Measurements from ENCODE around the gene ARFRP1.

Gene ARFRP1

DNA sequence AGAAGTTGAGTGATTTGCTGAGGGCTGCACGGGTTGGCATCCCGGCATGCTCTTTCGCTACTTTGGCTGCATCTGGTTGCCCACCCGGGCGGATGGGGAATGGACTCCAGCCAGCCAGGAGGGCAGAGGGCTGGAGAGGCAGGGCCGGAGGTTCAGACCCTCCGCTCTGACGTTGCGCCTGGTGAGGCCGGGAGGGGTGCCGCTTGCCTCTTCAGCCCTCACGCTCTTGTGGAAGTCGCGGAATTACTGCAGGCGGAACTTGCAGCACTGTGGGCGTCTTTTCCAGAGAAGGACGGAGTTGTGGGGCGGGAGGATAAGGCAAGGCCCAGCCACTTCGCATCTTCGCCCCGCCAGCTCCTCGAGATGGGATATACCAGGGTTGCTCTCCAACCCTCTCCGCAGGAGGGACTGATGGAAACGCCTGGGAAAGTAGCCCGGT lies 49.0 kb downstream of the ARFRP1 start:
- DNase-seq (ENCODE audit: low read depth), result no peak
- TF ChIP-seq, protein P1, sequence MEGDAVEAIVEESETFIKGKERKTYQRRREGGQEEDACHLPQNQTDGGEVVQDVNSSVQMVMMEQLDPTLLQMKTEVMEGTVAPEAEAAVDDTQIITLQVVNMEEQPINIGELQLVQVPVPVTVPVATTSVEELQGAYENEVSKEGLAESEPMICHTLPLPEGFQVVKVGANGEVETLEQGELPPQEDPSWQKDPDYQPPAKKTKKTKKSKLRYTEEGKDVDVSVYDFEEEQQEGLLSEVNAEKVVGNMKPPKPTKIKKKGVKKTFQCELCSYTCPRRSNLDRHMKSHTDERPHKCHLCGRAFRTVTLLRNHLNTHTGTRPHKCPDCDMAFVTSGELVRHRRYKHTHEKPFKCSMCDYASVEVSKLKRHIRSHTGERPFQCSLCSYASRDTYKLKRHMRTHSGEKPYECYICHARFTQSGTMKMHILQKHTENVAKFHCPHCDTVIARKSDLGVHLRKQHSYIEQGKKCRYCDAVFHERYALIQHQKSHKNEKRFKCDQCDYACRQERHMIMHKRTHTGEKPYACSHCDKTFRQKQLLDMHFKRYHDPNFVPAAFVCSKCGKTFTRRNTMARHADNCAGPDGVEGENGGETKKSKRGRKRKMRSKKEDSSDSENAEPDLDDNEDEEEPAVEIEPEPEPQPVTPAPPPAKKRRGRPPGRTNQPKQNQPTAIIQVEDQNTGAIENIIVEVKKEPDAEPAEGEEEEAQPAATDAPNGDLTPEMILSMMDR (conservative IDR thresholded peaks at IDR 0.05; ENCODE audit: low read depth, low read length), result no peak

DNA sequence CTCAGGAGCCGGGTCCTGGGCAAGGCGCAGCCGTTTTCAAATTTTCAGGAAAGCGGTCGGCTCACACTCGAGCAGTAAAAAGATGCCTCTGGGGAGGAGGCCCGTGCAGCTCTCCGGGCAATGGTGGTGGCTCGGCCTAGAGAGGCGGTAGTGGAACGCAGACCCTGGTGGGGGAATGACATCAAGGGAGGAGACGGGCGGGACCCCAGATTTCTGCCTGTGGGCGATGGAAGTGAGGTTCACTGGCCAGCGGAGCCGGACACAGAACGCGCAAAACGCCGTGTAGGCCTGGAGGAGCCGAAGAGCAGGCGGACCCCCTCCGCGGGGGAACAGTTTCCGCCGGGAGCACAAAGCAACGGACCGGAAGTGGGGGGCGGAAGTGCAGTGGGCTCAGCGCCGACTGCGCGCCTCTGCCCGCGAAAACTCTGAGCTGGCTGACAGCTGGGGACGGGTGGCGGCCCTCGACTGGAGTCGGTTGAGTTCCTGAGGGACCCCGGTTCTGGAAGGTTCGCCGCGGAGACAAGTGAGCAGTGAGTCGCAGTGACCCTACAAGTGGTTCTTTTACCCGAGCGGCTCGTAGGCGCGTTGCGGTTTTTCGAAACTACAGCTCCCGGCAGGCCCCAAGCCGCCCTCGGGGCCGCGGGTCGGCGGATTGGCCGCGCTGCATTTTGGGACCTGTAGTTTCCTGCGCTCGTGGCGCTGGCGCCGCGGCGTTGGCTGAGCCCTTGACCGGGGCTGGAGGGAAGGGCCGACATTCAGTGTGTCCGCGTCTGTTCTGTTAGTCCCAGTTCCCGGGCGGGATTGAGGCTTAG lies 49.6 kb downstream of the ARFRP1 start, which contains the start of gene RTEL1:
Gene RTEL1 (plus strand): TSS at position 376 of the 812 bp plus-strand sequence. CDS start 1,091 bp downstream, outside the sequence.
- TF ChIP-seq, protein P1 (conservative IDR thresholded peaks at IDR 0.05; ENCODE audit: low read depth, low read length), result no peak
- peak within 1 kb of the TSS; percentile 90 for H3K4me3 ChIP-seq (ENCODE audit: low read length)
- peak; percentile 77 for DNase-seq (ENCODE audit: low read depth)

More for the DNA sequence above, 49.0 kb downstream of the ARFRP1 start:
- H3K4me3 ChIP-seq (ENCODE audit: low read length), result peak overlapping the region; percentile 90

DNA sequence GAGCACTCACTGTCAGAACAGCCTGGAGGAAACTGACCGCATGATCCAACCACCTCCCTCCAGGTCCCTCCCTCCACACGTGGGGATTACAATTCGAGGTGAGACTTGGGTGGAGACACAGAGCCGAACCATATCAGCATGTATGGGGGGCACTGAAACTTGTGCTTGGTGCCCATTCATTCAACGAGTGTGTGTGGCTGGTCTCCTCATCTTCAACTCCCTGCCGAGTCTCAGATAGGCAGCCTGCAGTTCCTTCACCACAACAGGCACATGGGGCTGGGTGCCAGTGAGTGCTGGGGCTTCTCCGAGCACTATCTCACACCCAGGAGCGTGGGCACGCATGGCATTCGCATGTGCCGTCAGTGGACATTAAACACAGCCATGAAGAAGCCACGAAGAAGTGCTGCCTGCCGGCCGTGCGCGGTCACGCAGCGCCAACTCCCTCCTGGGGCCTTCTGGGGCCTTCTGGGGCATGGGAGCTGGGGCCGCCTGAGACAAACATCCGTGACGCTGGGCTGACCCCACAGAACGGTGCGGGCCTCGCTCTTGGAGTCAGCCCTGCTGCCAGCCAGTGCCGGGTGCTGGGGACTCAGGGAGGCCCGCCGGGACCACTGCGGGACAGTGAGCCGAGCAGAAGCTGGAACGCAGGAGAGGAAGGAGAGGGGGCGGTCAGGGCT lies 50.4 kb downstream of the ARFRP1 start:
- H3K4me3 ChIP-seq (ENCODE audit: low read length), result peak overlapping the region; percentile 90
- DNase-seq (ENCODE audit: low read depth), result no peak
- TF ChIP-seq, protein P1 (conservative IDR thresholded peaks at IDR 0.05; ENCODE audit: low read depth, low read length), result no peak

DNA sequence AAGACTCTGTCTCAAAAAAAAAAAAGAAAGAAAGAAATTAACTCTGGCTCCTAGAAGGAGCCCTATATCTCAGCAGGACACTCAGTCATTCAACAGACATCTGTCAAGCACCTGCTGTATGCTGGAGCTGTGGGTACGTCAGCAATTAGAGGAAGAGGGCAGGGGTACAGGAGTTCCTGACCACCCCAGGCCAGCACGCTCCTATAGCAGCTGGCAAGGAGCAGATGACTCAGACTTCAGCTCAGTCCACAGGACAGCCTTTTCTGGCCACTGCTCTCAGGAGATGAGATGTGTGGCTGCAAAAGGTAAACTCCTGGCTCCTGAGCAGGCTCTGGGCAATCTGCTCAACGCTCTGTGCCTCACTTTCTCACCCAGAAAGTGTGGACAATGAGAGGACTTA lies 51.3 kb downstream of the ARFRP1 start:
- DNase-seq (ENCODE audit: low read depth), result no peak
- no peak overlapping the region for H3K4me3 ChIP-seq (ENCODE audit: low read length)
- TF ChIP-seq, protein P1 (conservative IDR thresholded peaks at IDR 0.05; ENCODE audit: low read depth, low read length), result no peak

DNA sequence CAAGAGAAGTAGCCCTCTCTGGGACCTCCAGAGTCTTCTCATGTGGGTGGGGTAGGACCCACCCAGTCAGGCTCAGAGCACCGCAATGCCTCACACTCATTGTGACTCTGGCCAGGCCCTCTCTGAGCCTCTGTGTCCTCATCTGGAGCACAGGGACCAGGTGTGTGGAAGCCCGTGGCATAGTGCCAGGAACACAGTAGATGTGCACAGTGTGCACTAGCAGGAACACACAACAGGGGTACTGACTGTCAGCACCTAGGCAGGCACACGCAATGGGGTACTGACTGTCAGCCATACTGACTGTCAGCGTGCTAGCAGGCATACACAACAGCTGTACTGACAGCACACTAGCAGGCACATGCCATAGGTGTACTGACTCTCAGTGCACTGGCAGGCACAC lies 52.5 kb downstream of the ARFRP1 start:
- H3K4me3 ChIP-seq (ENCODE audit: low read length), result no peak overlapping the region
- DNase-seq (ENCODE audit: low read depth), result no peak
- TF ChIP-seq, protein P1 (conservative IDR thresholded peaks at IDR 0.05; ENCODE audit: low read depth, low read length), result no peak

DNA sequence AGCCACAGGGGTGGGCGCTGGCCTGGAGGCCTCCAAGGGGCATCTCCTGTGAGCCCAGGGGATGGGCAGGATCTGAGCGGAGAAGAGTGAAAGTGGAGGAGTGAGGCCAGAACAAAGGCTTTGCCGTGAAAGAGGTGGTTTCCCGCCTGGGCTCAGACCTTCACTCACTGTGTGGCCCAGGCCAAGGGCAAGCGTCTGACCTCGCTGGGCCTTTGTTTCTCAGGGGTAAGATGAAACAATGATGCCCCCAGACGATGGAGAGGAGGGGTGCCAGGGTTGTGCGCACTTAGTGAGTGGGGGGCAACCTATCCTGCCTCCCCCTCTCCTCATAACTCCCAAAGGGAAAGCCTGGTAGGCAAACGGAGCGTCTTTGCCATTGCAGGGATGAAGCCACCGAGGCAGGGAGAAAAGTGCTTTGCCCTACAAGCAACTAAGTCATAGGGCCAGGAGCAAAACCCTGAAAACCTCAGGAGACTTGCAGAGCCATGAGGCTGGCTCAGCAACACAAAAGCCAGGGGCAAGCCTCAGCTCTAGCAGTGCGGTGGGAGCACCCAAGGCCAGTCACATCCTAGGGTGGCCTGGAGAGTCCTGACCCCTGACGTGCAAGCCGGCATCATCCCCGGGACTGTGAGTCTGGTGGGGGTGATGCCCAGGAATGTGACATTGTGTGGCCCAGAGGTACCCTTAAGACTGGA lies 53.7 kb downstream of the ARFRP1 start:
- DNase-seq (ENCODE audit: low read depth), result no peak
- TF ChIP-seq, protein P1 (conservative IDR thresholded peaks at IDR 0.05; ENCODE audit: low read depth, low read length), result no peak
- H3K4me3 ChIP-seq (ENCODE audit: low read length), result peak overlapping the region; percentile 35

Data from retinal pigment epithelial cell (primary cell).